GM19238 (cell line): Measurements from ENCODE around the gene PHF24.
"Not testable (repeated sequence)": the region's sequence is repeated elsewhere in the genome, so short reads cannot be mapped to it uniquely, and the experiment has no call there.

ENCODE experiments used
- DNase-seq: peaks from one replicate; pipeline ENCODE4 v3.0.0; 2011; ENCODE audit warnings: low spot score; ENCODE audit not compliant: insufficient read length

Gene PHF24

GRCh38 chr9:34996905-34997279 is 38.8 kb downstream of the PHF24 start:
- no peak for DNase-seq

GRCh38 chr9:34997379-34997781 is 39.3 kb downstream of the PHF24 start:
- no peak for DNase-seq

- no peak for DNase-seq
Measured at GRCh38 chr9:34998266-34998665, 40.2 kb downstream of the PHF24 start.

GRCh38 chr9:34999576-34999975 is 41.5 kb downstream of the PHF24 start:
- no peak for DNase-seq

GRCh38 chr9:35000535-35001284 is 42.6 kb downstream of the PHF24 start:
- no peak for DNase-seq

- DNase-seq, result no peak
Measured at GRCh38 chr9:35001285-35001677, 43.2 kb downstream of the PHF24 start.

- DNase-seq, result no peak
Measured at GRCh38 chr9:35001803-35002502, 43.9 kb downstream of the PHF24 start.

GRCh38 chr9:35002623-35003022 is 44.5 kb downstream of the PHF24 start:
- DNase-seq, result no peak

GRCh38 chr9:35004299-35004698 is 46.2 kb downstream of the PHF24 start:
- not testable (repeated sequence) for DNase-seq

GRCh38 chr9:35010351-35010958 is 52.4 kb downstream of the PHF24 start:
- no peak for DNase-seq

- no peak for DNase-seq
Measured at GRCh38 chr9:35014517-35014916, 56.4 kb downstream of the PHF24 start.

GRCh38 chr9:35023443-35023842 is 65.4 kb downstream of the PHF24 start:
- DNase-seq, result not testable (repeated sequence)

GRCh38 chr9:35026671-35027070 is 68.6 kb downstream of the PHF24 start:
- DNase-seq, result no peak

GRCh38 chr9:35027374-35027773 is 69.3 kb downstream of the PHF24 start:
- DNase-seq, result no peak

GRCh38 chr9:35027860-35028259 is 69.8 kb downstream of the PHF24 start:
- DNase-seq, result no peak

GRCh38 chr9:35028341-35028740 is 70.3 kb downstream of the PHF24 start:
- no peak for DNase-seq

- DNase-seq, result no peak
Measured at GRCh38 chr9:35029241-35029640, 71.2 kb downstream of the PHF24 start.

GRCh38 chr9:35029852-35030251 is 71.8 kb downstream of the PHF24 start:
- DNase-seq, result no peak
